Activated naive CD4-positive, alpha-beta T cell treated with anti-CD3 and anti-CD28 coated beads, Interleukin-2, amount 50 U/mL, for 72 hours (primary cell): ENCODE data around the gene BACH2. TPM values are rescaled to one million over a fixed set of nuclear protein-coding genes. Genes with fewer than 3 reads are reported as not detected.

Experiments
- ATAC-seq, 2 donors: fragments of 150-1000 bp; cut with Tn5 transposase; 2 replicates each; pipeline ENCODE4 v1.10.0; 2021; ENCODE audit warnings: mild to moderate bottlenecking in 2 of 2, moderate library complexity in 2 of 2
- DNase-seq, 2 donors: peaks; one replicate each; pipeline ENCODE4 v3.0.0; 2021 to 2022; ENCODE audit warnings: low spot score in 2 of 2
- H3K27ac Mint-ChIP-seq, 2 donors: one replicate each; pipeline ENCODE4 v1.8.0; 2022; ENCODE audit warnings: mild to moderate bottlenecking in 2 of 2, mixed read lengths in 2 of 2
- H3K36me3 Mint-ChIP-seq, 2 donors: one replicate each; pipeline ENCODE4 v1.8.0; 2022; ENCODE audit warnings: mixed read lengths in 2 of 2
- H3K9me3 Mint-ChIP-seq, 2 donors: one replicate each; pipeline ENCODE4 v1.8.0; 2022; ENCODE audit warnings: mixed read lengths in 2 of 2
- total RNA-seq, 2 donors: library from RNA; stranded (reverse); gene quantifications; one replicate each; pipeline ENCODE4 v1.2.3, GENCODE V29; 2022

Gene BACH2
- total RNA-seq, 2 donors from 2014 or later, result 48.7 to 90.8 TPM

DNA sequence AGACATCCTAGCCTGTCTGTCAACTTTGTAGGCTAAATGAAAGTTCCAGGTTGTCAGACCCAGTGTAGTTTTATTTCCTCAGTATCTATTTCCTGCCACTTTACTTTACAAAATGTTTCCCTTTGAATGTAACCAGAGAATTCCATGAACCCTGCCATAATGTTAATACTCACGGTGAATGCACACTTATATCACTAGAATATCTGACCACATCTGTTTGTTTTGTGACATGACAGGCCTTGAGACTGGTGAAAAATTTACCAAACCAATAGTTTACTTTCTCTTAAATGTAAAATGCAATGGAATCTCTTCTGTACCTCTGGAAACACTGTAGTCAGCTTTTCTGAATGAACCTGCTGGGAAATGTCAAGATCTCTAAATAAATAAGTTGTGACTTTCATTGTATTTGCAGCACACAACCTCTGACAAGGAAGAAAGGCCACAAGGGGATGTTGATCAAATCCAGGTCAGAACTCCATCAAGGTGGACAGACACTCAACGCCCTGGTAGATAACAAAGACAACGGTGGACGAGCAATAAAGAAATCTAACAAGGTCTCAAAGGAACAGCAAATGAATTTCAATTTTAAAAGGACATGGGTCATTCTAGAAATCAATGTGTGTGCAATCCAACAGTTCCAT is 59.2 kb downstream of the BACH2 start:
- DNase-seq (no peak), ATAC-seq (no peak)
- H3K36me3 Mint-ChIP-seq, result peaks cover 22 to 30% of the 10 kb centered on the region in 2 donors
- H3K27ac Mint-ChIP-seq, result peak overlapping the region; percentile 63 to 77
- no peaks in the 10 kb centered on the region for H3K9me3 Mint-ChIP-seq

- Mint-ChIP-seq H3K27ac (peak overlapping the region; percentile 94 to 96), H3K36me3 (peaks cover 34 to 36% of the 10 kb centered on the region in 2 donors), H3K9me3 (no peaks in the 10 kb centered on the region)
- DNase-seq (peak; percentile 72 to 85), ATAC-seq (peak; percentile 88 to 90)
These were observed 62.6 kb downstream of the BACH2 start for GRCh38 chr6:90233994-90234393.

- Mint-ChIP-seq H3K9me3 (no peaks in the 10 kb centered on the region), H3K27ac (peak overlapping the region; percentile 94 to 96), H3K36me3 (peaks cover 34% of the 10 kb centered on the region in 2 donors)
- ATAC-seq (no peak), DNase-seq (no peak)
These were observed 63.4 kb downstream of the BACH2 start for GRCh38 chr6:90233213-90233612.

DNA sequence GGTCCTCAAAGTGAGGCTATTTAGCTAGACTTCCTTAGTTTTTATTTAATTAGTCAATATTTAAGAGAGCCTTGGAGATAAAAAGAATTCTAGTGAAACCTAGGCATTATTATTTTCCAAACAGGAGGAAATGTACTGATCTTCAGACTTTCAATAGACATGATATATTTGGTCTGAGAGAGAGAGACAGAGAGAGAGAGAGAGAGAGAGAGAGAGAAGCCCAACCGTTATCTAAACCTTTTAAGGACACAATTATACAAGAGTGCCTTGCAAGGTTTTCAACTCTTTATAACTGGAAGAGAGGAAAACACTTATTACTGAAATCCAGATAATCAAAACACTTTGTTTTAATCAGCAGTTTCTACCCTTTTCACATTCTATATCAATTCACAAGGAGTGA is 64.8 kb downstream of the BACH2 start:
- no peak for ATAC-seq
- Mint-ChIP-seq H3K9me3 (no peaks in the 10 kb centered on the region), H3K36me3 (peaks cover 27 to 38% of the 10 kb centered on the region in 2 donors), H3K27ac (peak overlapping the region; percentile 81 to 94)
- DNase-seq, result no peak

DNA sequence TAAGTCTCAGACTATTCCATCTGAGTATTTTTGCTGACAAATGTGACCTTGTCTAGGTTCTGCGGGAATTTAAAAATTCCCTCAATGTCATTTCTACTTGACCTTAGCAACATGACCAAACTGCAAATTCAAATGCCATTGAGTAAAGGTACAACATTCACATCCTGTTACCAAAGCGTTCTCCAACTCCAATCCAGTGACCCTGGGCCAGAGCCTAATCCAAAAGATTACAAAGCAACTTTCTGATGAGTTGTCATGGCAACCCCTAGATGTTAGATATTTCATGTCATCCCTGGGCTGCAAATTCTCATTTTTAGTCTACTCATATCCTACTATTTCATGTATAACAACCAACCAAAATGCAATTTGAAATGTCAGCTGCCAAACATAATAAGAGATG is 65.3 kb downstream of the BACH2 start:
- Mint-ChIP-seq H3K9me3 (no peaks in the 10 kb centered on the region), H3K36me3 (peaks cover 25 to 36% of the 10 kb centered on the region in 2 donors), H3K27ac (peak overlapping the region; percentile 81 to 94)
- ATAC-seq, result no peak
- DNase-seq, result no peak

GRCh38 chr6:90230548-90231215 is 66.0 kb downstream of the BACH2 start:
- peak overlapping the region; percentile 82 to 94 for H3K27ac Mint-ChIP-seq
- no peaks in the 10 kb centered on the region for H3K9me3 Mint-ChIP-seq
- DNase-seq, result no peak
- no peak for ATAC-seq
- peaks cover 27 to 37% of the 10 kb centered on the region in 2 donors for H3K36me3 Mint-ChIP-seq

GRCh38 chr6:90229331-90230010 is 67.2 kb downstream of the BACH2 start:
- ATAC-seq (no peak), DNase-seq (no peak)
- Mint-ChIP-seq H3K27ac (peak overlapping the region; percentile 48 to 72), H3K9me3 (no peaks in the 10 kb centered on the region), H3K36me3 (peaks cover 37 to 48% of the 10 kb centered on the region in 2 donors)

DNA sequence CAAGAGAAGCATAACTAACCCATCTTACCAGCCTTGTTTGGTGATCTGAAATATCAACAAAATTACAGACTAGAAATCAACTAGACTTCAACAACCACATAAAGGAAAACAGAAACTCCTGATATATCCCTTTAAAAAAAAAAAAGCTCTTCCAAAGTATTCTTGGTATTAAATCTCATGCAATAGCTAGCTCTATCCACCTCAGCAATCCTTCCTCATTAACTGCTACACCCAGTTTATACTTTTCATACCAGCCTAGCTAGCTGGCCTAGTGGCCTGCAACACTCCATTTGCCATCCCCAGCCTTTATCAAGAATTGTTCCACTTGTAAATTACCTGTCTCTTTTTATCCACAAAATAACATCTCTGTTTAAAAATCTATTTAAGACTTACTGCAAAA is 69.0 kb downstream of the BACH2 start:
- DNase-seq, result no peak
- no peak for ATAC-seq
- Mint-ChIP-seq H3K27ac (peak overlapping the region; percentile 24 to 69), H3K9me3 (peaks cover 5 to 7% of the 10 kb centered on the region in 2 donors), H3K36me3 (peaks cover 42 to 61% of the 10 kb centered on the region in 2 donors)

- ATAC-seq (no peak), DNase-seq (no peak)
- Mint-ChIP-seq H3K9me3 (peaks cover 7 to 10% of the 10 kb centered on the region in 2 donors), H3K27ac (peak overlapping the region; percentile 9 to 24), H3K36me3 (peaks cover 44 to 64% of the 10 kb centered on the region in 2 donors)
These were observed 69.4 kb downstream of the BACH2 start for GRCh38 chr6:90227213-90227612.

- peaks cover 38 to 67% of the 10 kb centered on the region in 2 donors for H3K36me3 Mint-ChIP-seq
- ATAC-seq, result peak; percentile 79 to 87
- no peak for DNase-seq
- H3K27ac Mint-ChIP-seq, result peak overlapping the region; percentile 11 to 90
- peaks cover 10 to 11% of the 10 kb centered on the region in 2 donors for H3K9me3 Mint-ChIP-seq
These were observed 70.4 kb downstream of the BACH2 start for GRCh38 chr6:90226257-90226656.

- H3K36me3 Mint-ChIP-seq, result peaks cover 32 to 61% of the 10 kb centered on the region in 2 donors
These were observed 72.4 kb downstream of the BACH2 start for GRCh38 chr6:90224196-90224595.

DNA sequence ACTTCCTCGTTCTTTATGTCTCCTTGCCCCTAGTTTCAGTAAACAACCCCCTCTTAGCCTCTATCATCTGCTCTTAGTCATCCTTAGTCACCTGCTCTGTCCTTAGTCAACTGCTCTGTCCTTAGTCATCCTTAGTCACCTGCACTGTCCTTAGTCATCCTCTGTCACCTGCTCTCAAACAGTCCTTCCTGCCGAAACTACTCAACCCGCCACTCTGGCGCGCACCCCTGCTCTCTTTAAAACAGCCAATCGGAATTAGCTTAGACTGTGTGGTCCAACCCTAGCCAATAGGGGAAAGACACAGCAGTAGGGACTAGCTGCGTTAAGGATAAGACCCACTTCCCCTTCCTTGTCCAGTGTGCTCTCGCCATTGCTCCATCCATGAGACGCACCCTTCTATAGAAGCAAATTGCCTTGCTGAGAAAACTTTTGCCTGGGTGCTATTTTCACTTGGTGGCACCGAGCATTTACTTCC is 73.9 kb downstream of the BACH2 start:
- ATAC-seq (peak; percentile 59 to 64), DNase-seq (peak in 1 of 2 donors; percentile 54)
- Mint-ChIP-seq H3K9me3 (peaks cover 10 to 11% of the 10 kb centered on the region in 2 donors), H3K27ac (peak overlapping the region; percentile 48 to 53), H3K36me3 (peaks cover 32 to 55% of the 10 kb centered on the region in 2 donors)

More at GRCh38 chr6:90224196-90224595, 72.4 kb downstream of the BACH2 start:
- ATAC-seq (no peak), DNase-seq (no peak)
- peaks cover 10 to 11% of the 10 kb centered on the region in 2 donors for H3K9me3 Mint-ChIP-seq
- peak overlapping the region; percentile 23 to 38 for H3K27ac Mint-ChIP-seq

GRCh38 chr6:90222008-90222407 is 74.6 kb downstream of the BACH2 start:
- peaks cover 32 to 47% of the 10 kb centered on the region in 2 donors for H3K36me3 Mint-ChIP-seq
- H3K9me3 Mint-ChIP-seq, result peaks cover 10 to 11% of the 10 kb centered on the region in 2 donors
- DNase-seq, result no peak
- H3K27ac Mint-ChIP-seq, result peak overlapping the region; percentile 53 to 63
- no peak for ATAC-seq

- H3K36me3 Mint-ChIP-seq, result peaks cover 33 to 44% of the 10 kb centered on the region in 2 donors
- H3K9me3 Mint-ChIP-seq, result peaks cover 10 to 11% of the 10 kb centered on the region in 2 donors
- ATAC-seq (no peak), DNase-seq (no peak)
- peak overlapping the region; percentile 44 to 53 for H3K27ac Mint-ChIP-seq
These were observed 75.2 kb downstream of the BACH2 start for GRCh38 chr6:90221403-90221802.

DNA sequence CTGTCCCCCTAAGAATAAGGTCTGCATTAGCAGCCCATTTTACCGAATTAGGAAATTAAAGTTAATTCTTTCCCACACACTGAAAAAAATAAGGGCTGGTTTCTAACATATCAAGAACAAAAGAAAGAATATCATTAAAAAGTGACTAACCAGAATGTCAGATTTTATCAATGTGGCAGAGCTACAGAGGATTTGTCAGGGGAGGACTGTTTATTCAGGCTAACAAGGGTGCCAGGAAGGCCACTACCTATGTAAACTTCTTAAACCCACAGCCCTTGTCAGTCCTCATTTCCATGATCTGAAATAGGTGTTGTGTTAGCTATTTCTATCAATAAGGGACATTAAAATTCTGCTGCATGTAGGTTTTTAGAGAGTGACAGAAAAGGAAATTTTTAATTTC is 76.4 kb downstream of the BACH2 start:
- peaks cover 29 to 32% of the 10 kb centered on the region in 2 donors for H3K36me3 Mint-ChIP-seq
- peaks cover 10 to 11% of the 10 kb centered on the region in 2 donors for H3K9me3 Mint-ChIP-seq
- H3K27ac Mint-ChIP-seq, result no peak overlapping the region
- no peak for DNase-seq
- no peak for ATAC-seq

- no peak overlapping the region for H3K27ac Mint-ChIP-seq
- H3K36me3 Mint-ChIP-seq, result peaks cover 22 to 25% of the 10 kb centered on the region in 2 donors
- ATAC-seq (no peak), DNase-seq (no peak)
- H3K9me3 Mint-ChIP-seq, result peaks cover 10 to 11% of the 10 kb centered on the region in 2 donors
These were observed 77.2 kb downstream of the BACH2 start for GRCh38 chr6:90219209-90219985.
